PC-3 (cell line): Measurements from ENCODE around the gene SYNGR3. TPM values are rescaled to one million over a fixed set of nuclear protein-coding genes. Genes with fewer than 3 reads are reported as not detected.
A peak's percentile ranks its signal among the peaks of the same experiment; 100 is the strongest.

ENCODE experiments used
- ATAC-seq: fragments of 200-7000 bp; cut with Tn5 transposase; 2 replicates; pipeline ENCODE4 v1.9.1; 2020; ENCODE audit warnings: mild to moderate bottlenecking, moderate library complexity
- BruUV-seq: library from RNA; stranded (reverse); fragments of 400-500 nt; replicated peaks from 2 replicates; lab custom pipeline; 2021; lab: Mats Ljungman, UMichigan
- CTCF ChIA-PET: fragments of 300-600 bp; sonication (Branson Sonifier 250); formaldehyde crosslinking; loops from one replicate; lab custom pipeline; 2022; ENCODE audit warnings: antibody characterized with exemption; lab: Charles Lee
- POLR2A ChIA-PET: fragments of 300-600 bp; sonication (Branson Sonifier 250); formaldehyde crosslinking; loops from one replicate; lab custom pipeline; 2022; ENCODE audit warnings: antibody characterized with exemption; ENCODE audit not compliant: unreplicated experiment; lab: Charles Lee
- DNase-seq: peaks from one replicate; pipeline ENCODE4 v3.0.0-alpha.2; 2015
- H2AFZ ChIP-seq: fragments of 300-600 bp; sonication (generic); 2 replicates; pipeline ENCODE4 v1.6.0; 2016; ENCODE audit warnings: antibody characterized with exemption, low read length
- H3F3A ChIP-seq: fragments of 300-600 bp; sonication (generic); one replicate; pipeline ENCODE4 v1.6.0; 2017; ENCODE audit warnings: antibody characterized with exemption, low read length, control low read depth, mild to moderate bottlenecking; ENCODE audit not compliant: unreplicated experiment
- H3K27ac ChIP-seq: fragments of 300-600 bp; sonication (generic); 2 replicates; pipeline ENCODE4 v1.5.1; 2016; ENCODE audit warnings: mild to moderate bottlenecking, low read length
- H3K27me3 ChIP-seq: fragments of 300-600 bp; sonication (generic); 2 replicates; pipeline ENCODE4 v1.6.1; 2016; ENCODE audit warnings: low read length, mixed read lengths
- H3K36me3 ChIP-seq: fragments of 300-600 bp; sonication (generic); 2 replicates; pipeline ENCODE4 v1.6.1; 2016; ENCODE audit warnings: low read depth, mixed run types, low read length, mixed read lengths
- H3K4me1 ChIP-seq: fragments of 300-600 bp; sonication (generic); 2 replicates; pipeline ENCODE4 v1.5.1; 2016; ENCODE audit warnings: low read length; ENCODE audit not compliant: insufficient read depth
- H3K4me2 ChIP-seq: fragments of 300-600 bp; sonication (generic); 2 replicates; pipeline ENCODE4 v1.6.0; 2016; ENCODE audit warnings: low read length
- H3K4me3 ChIP-seq: fragments of 300-600 bp; sonication (generic); 2 replicates; pipeline ENCODE4 v1.5.1; 2016; ENCODE audit warnings: mild to moderate bottlenecking, low read length, mixed read lengths
- H3K79me2 ChIP-seq: fragments of 300-600 bp; sonication (generic); 2 replicates; pipeline ENCODE4 v1.6.1; 2017; ENCODE audit warnings: low read length, mixed read lengths
- H3K9ac ChIP-seq: fragments of 300-600 bp; sonication (generic); 2 replicates; pipeline ENCODE4 v1.6.0; 2016; ENCODE audit warnings: mild to moderate bottlenecking, low read length
- H3K9me2 ChIP-seq: fragments of 300-600 bp; sonication (generic); replicated peaks from 2 replicates; pipeline ENCODE4 v1.6.1; 2016; ENCODE audit warnings: mixed run types, low read length, mixed read lengths
- H3K9me3 ChIP-seq: fragments of 300-600 bp; sonication (generic); 2 replicates; pipeline ENCODE4 v1.6.1; 2016; ENCODE audit warnings: low read length, mixed read lengths
- H4K20me1 ChIP-seq: fragments of 300-600 bp; sonication (generic); 2 replicates; pipeline ENCODE4 v1.6.1; 2016; ENCODE audit warnings: low read length, mixed read lengths
- CTCF ChIP-seq: fragments of 300-600 bp; sonication (generic); conservative IDR thresholded peaks from 2 replicates; pipeline ENCODE4 v1.5.1; 2017; ENCODE audit warnings: antibody characterized with exemption, low read depth, mild to moderate bottlenecking, low read length
- EZH2 ChIP-seq: fragments of 300-600 bp; sonication (generic); IDR thresholded peaks from one replicate; pipeline ENCODE4 v1.6.1; 2017; ENCODE audit warnings: antibody characterized with exemption, mild to moderate bottlenecking, low read length; ENCODE audit not compliant: unreplicated experiment
- EZH2phosphoT487 ChIP-seq: fragments of 300-600 bp; sonication (generic); IDR thresholded peaks from 2 replicates; pipeline ENCODE4 v1.6.1; 2018; ENCODE audit warnings: mild to moderate bottlenecking, antibody characterized with exemption, low read length, borderline replicate concordance
- intact Hi-C: fragments of 100-400 bp; cut with micrococcal nuclease; formaldehyde crosslinking; loops from 2 replicates; pipeline ENCODE4 v1.9.0; 2023
- total RNA-seq: library from RNA; depleted of rRNA; stranded (reverse); fragments of >200 nt; gene quantifications from 2 replicates; pipeline ENCODE4 v1.2.3, GENCODE V29; 2014

Gene SYNGR3
- total RNA-seq, 1 experiment from 2014 or later = 1.5 TPM

- H4K20me1 ChIP-seq = peaks cover 33% of the 10 kb centered on the region
- H3K4me2 ChIP-seq = no peak overlapping the region
- H3K4me3 ChIP-seq = no peak overlapping the region
- BruUV-seq = no TSS peak
- H3K4me1 ChIP-seq = peaks cover 23% of the 10 kb centered on the region
- H3K9ac ChIP-seq = no peak overlapping the region
- TF ChIP-seq EZH2 = no peak
- no peak for TF ChIP-seq EZH2phosphoT487
- no peak for TF ChIP-seq CTCF
- intact Hi-C loops = no loop called here
- H3K36me3 ChIP-seq = peaks cover 3% of the 10 kb centered on the region; the same call in 1 of the 2 replicates
- ChIA-PET CTCF (no interaction called here), POLR2A (no interaction called here)
- peaks cover 73% of the 10 kb centered on the region for H3K79me2 ChIP-seq
- no peak overlapping the region for H2AFZ ChIP-seq
- H3K9me3 ChIP-seq = no peaks in the 10 kb centered on the region
- no peak for ATAC-seq
- no peaks in the 10 kb centered on the region for H3F3A ChIP-seq
- no peak overlapping the region for H3K27ac ChIP-seq
- no peaks in the 10 kb centered on the region for H3K27me3 ChIP-seq
- no peaks in the 10 kb centered on the region for H3K9me2 ChIP-seq
- no peak for DNase-seq
These were observed 15.9 kb downstream of the SYNGR3 start for GRCh38 chr16:2005646-2006045.

- DNase-seq = no peak
- peaks cover 25% of the 10 kb centered on the region for H3K4me1 ChIP-seq
- H3K27ac ChIP-seq = no peak overlapping the region
- no peaks in the 10 kb centered on the region for H3F3A ChIP-seq
- H3K79me2 ChIP-seq = peaks cover 73% of the 10 kb centered on the region
- H3K9me3 ChIP-seq = no peaks in the 10 kb centered on the region
- no TSS peak for BruUV-seq
- no peak overlapping the region for H2AFZ ChIP-seq
- ChIA-PET CTCF (no interaction called here), POLR2A (no interaction called here)
- H3K27me3 ChIP-seq = no peaks in the 10 kb centered on the region
- H3K36me3 ChIP-seq = peaks cover 3% of the 10 kb centered on the region; the same call in 1 of the 2 replicates
- no peak overlapping the region for H3K4me2 ChIP-seq
- intact Hi-C loops = no loop called here
- ATAC-seq = no peak
- no peak overlapping the region for H3K9ac ChIP-seq
- TF ChIP-seq EZH2phosphoT487 (no peak), EZH2 (no peak), CTCF (no peak)
- no peaks in the 10 kb centered on the region for H3K9me2 ChIP-seq
- H3K4me3 ChIP-seq = no peak overlapping the region
- H4K20me1 ChIP-seq = peaks cover 33% of the 10 kb centered on the region
These were observed 16.5 kb downstream of the SYNGR3 start for GRCh38 chr16:2006317-2006716.

GRCh38 chr16:2007081-2007836, 17.5 kb downstream of the SYNGR3 start:
- Histone ChIP-seq H3K36me3 (peaks cover 3% of the 10 kb centered on the region; the same call in 1 of the 2 replicates), H4K20me1 (peaks cover 33% of the 10 kb centered on the region), H3K4me3 (peak overlapping the region; percentile 94), H3K27ac (peak overlapping the region; percentile 64), H2AFZ (no peak overlapping the region), H3K9me2 (no peaks in the 10 kb centered on the region), H3K79me2 (peaks cover 73% of the 10 kb centered on the region), H3F3A (no peaks in the 10 kb centered on the region), H3K27me3 (no peaks in the 10 kb centered on the region), H3K9ac (peak overlapping the region; percentile 97), H3K4me2 (peak overlapping the region; percentile 91), H3K4me1 (peaks cover 25% of the 10 kb centered on the region), H3K9me3 (no peaks in the 10 kb centered on the region)
- no TSS peak for BruUV-seq
- intact Hi-C loops = no loop called here
- DNase-seq (no peak), ATAC-seq (no peak)
- POLR2A ChIA-PET = no interaction called here
- TF ChIP-seq CTCF = no peak
- TF ChIP-seq EZH2 = no peak
- TF ChIP-seq EZH2phosphoT487 = no peak
- CTCF ChIA-PET = interaction anchor here (1.3 kb wide), 1 partner anchor 16 kb away, joined by 20 read pairs; no protein-coding TSS in a partner anchor
